ENCODE data around the gene MBNL1.

GRCh38 chr3:152232001-152232400 is 36.7 kb upstream of the MBNL1 start:
- TF ChIP-seq CTCF (IDR thresholded peaks at IDR 0.05) (no peak), POLR2A (IDR thresholded peaks at IDR 0.05) (no peak)
